Lower leg skin (tissue), 4 donors: ENCODE data around the gene TMEM238. TPM values are rescaled to one million over a fixed set of nuclear protein-coding genes. Genes with fewer than 3 reads are reported as not detected.
"Not testable (repeated sequence)": the region's sequence is repeated elsewhere in the genome, so short reads cannot be mapped to it uniquely, and the experiment has no call there.

Experiments used
- DNase-seq, 2 donors: peaks; one replicate each; pipeline ENCODE4 v3.0.0-alpha.2; 2019; ENCODE audit warnings: low spot score in 2 of 2
- H3K4me3 ChIP-seq: fragments of 200-600 bp; sonication (generic); 2 replicates; pipeline ENCODE4 v1.5.1; 2017; ENCODE audit warnings: mild to moderate bottlenecking, low read depth; ENCODE audit not compliant: poor library complexity, severe bottlenecking
- CTCF ChIP-seq, 3 donors: fragments of 450-650 bp; IDR thresholded peaks; one replicate each; pipeline ENCODE4 v1.5.1; 2016; ENCODE audit warnings: antibody characterized with exemption in 3 of 3, mild to moderate bottlenecking in 3 of 3, moderate library complexity in 2 of 3
- POLR2A ChIP-seq, 2 donors: fragments of 450-650 bp; IDR thresholded peaks; one replicate each; pipeline ENCODE4 v1.6.1; 2016 to 2017; ENCODE audit warnings: antibody characterized with exemption in 2 of 2, mild to moderate bottlenecking in 1 of 2, moderate library complexity in 1 of 2
- WGBS, 2 donors: methylation state at CpG; one replicate each; pipeline ENCODE4 v1.1.5; 2018; 5-methylcytosine and 5-hydroxymethylcytosine counted together
- intact Hi-C: fragments of 100-400 bp; cut with DNase I; formaldehyde crosslinking; loops from one replicate; pipeline ENCODE4 v1.15.0; 2023; ENCODE audit warnings: low total_unique reads
- total RNA-seq, 4 donors: library from RNA; depleted of rRNA; stranded (reverse); fragments of >200 nt; gene quantifications; one replicate each; pipeline ENCODE4 v1.1.0, GENCODE V29; 2016

Gene TMEM238
- total RNA-seq, 4 donors from 2014 or later, result 32.2 to 61.6 (median 47.5) TPM

GRCh38 chr19:55405638-55406037 lies 21.5 kb upstream of the TMEM238 start:
- no peak for DNase-seq
- WGBS, 2 donors, result 82 to 86% methylated on average over 5 of the region's 5 CpGs
- intact Hi-C loops, result loop anchor here (5.0 kb wide), 1 partner anchor 237 kb away; the partner anchor contains the start of genes ZNF580 and ZNF581
- no peak overlapping the region for H3K4me3 ChIP-seq
- TF ChIP-seq CTCF (IDR thresholded peaks at IDR 0.05) (no peak), POLR2A (IDR thresholded peaks at IDR 0.05) (no peak)

- DNase-seq, result no peak
- no peak overlapping the region for H3K4me3 ChIP-seq
- WGBS, 2 donors, result 63 to 77% methylated on average over 2 of the region's 2 CpGs
- intact Hi-C loops, result no loop called here
- no peak for TF ChIP-seq POLR2A (IDR thresholded peaks at IDR 0.05)
- TF ChIP-seq CTCF (IDR thresholded peaks at IDR 0.05), result no peak
These were observed 18.4 kb upstream of the TMEM238 start for GRCh38 chr19:55402509-55402908.

GRCh38 chr19:55401390-55401789 lies 17.3 kb upstream of the TMEM238 start:
- DNase-seq, H3K4me3 ChIP-seq, intact Hi-C loops: not testable (repeated sequence)
- 94% methylated on average over 9 to 26 of the region's 28 CpGs for WGBS, 2 donors

- WGBS, 2 donors, result 59 to 69% methylated on average over 14 of the region's 14 CpGs
- intact Hi-C loops, result no loop called here
- DNase-seq, result no peak
These were observed 16.4 kb upstream of the TMEM238 start for GRCh38 chr19:55400281-55401087.

GRCh38 chr19:55398200-55398925 lies 14.3 kb upstream of the TMEM238 start:
- intact Hi-C loops, result no loop called here
- no peak overlapping the region for H3K4me3 ChIP-seq
- TF ChIP-seq POLR2A (IDR thresholded peaks at IDR 0.05) (no peak), CTCF (IDR thresholded peaks at IDR 0.05) (no peak)
- no peak for DNase-seq
- WGBS, 2 donors, result 82 to 89% methylated on average over 12 of the region's 12 CpGs

More at GRCh38 chr19:55400281-55401087, 16.4 kb upstream of the TMEM238 start:
- H3K4me3 ChIP-seq, result no peak overlapping the region
- no peak for TF ChIP-seq POLR2A (IDR thresholded peaks at IDR 0.05)
- no peak for TF ChIP-seq CTCF (IDR thresholded peaks at IDR 0.05)
